GM18508 (cell line): ENCODE data around the gene PCBP3.

ENCODE experiments used
- ATAC-seq: cut with Tn5 transposase; IDR thresholded peaks from one replicate; pipeline ENCODE4 v1.9.1; 2021; ENCODE audit warnings: moderate number of reproducible peaks; ENCODE audit not compliant: insufficient read depth, unreplicated experiment

The PCBP3 gene

DNA sequence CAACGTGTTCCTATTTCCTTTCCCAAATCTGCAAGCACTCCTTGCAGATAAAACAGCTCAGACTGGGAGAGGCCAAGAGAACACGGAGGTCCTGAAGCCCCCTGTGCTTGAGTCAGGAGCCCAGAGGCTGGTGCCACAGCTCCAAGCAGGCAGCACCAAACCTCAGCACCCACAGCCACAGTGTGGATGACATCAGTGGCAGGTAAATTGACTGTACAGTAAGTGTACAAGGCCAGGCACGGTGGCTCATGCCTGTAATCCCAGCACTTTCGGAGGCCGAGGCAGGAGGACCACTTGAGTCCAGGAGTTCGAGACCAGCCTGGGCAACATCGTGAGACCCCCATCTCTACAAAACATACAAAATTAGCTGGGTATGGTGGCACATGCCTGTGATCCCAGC, 336.1 kb downstream of the PCBP3 start:
- no peak for ATAC-seq

DNA sequence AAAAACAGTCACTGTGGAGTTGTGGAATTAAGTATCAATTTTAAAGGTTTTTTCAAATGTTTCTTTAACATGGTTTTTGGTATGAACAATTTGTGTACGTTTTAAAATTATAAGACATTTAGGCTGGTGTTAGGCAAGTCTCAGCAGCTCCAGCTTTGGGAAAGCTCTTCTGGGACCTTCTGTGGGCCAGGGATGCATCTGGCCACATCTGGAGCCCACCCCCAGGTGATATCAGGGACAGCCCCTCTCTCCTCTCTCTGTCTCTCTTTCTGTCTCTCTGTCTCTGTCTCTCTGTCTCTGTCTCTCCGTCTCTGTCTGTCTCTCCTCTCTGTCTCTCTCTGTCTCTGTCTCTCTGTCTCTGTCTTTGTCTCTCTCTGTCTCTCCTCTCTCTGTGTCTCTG, 336.7 kb downstream of the PCBP3 start:
- ATAC-seq: no peak

DNA sequence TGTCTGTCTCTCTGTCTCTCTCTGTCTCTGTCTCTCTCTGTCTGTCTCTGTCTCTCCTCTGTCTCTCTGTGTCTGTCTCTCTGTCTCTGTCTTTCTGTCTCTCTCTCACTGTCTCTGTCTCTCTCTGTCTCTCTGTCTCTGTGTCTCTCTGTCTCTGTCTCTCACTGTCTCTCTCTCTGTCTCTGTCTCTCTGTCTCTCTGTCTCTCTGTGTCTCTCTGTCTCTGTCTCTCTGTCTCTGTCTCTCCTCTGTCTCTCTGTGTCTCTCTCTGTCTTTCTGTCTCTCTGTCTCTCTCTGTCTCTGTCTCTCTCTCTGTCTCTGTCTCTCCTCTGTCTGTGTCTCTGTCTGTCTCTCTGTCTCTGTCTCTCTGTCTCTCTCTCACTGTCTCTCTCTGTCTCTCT, 337.2 kb downstream of the PCBP3 start:
- no peak for ATAC-seq

DNA sequence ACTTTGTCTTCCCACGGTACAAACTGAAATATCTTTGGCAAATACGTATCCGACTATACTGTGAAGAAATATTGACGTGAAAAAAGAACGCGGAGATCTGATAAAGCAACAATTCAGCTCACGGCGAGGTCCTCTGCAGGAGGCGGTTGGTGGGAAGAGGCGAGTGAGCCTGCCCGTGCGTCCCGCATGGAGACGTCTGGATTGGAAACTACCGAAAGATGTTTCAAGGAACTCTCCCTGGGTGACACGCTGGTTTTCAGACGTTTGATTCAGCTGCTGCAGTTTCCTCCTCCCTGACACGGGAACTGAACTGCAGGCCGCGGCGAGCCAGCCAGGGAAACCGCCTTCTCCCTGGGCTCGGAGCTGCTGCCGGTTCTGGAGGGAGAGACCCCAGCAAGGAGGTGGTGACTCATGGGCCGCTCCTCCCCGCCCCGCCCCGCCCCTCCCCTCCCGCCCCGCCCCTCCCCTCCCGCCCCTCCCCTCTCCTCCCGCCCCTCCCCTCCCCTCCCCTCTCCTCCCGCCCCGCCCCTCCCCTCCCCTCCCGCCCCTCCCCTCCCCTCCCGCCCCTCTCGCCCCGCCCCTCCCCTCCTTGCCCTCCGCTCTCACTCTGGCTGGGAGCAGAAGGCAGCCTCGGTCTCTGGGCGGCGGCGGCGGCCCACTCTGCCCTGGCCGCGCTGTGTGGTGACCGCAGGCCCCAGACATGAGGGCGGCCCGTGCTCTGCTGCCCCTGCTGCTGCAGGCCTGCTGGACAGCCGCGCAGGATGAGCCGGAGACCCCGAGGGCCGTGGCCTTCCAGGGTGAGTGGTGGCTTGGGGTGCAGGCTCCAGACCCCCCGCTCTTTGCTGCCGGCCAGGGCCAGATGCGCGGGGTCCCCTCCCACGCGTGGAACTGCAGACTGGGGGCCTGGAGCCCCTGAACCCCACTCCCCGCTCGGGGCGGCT, 337.9 kb downstream of the PCBP3 start, which contains the start of gene COL6A1:
COL6A1 (plus strand) TSS at position 620 of the 941 bp plus-strand sequence; CDS start at position 701, 81 bp downstream.
- ATAC-seq: no peak

DNA sequence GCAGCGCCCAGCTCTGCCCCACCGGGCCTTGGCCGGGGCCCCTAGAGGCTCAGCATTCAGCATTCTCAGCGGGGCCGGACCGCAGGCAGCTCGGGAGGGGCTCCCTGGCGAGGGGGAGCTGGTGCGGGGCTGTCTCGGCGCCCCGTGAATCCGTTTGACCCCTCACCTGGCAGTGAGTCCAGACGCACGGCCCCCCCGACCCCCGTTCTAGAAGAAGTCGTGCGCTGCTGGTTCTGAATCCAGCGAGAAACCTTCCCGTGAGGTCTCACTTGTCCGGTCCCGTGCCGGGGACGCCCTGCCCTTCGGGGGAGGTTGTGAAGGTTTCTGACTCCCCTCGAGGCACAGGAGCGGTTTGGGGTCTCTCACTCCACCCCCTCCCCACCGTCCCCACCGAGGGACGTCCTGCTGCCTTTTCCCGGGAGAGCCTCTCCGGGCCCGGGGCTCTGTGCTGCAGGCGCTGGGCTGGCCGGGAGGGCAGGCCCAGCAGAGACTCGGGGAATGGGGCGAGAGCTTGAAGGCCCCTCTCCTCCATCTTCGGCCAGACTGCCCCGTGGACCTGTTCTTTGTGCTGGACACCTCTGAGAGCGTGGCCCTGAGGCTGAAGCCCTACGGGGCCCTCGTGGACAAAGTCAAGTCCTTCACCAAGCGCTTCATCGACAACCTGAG, 338.7 kb downstream of the PCBP3 start:
- no peak for ATAC-seq

DNA sequence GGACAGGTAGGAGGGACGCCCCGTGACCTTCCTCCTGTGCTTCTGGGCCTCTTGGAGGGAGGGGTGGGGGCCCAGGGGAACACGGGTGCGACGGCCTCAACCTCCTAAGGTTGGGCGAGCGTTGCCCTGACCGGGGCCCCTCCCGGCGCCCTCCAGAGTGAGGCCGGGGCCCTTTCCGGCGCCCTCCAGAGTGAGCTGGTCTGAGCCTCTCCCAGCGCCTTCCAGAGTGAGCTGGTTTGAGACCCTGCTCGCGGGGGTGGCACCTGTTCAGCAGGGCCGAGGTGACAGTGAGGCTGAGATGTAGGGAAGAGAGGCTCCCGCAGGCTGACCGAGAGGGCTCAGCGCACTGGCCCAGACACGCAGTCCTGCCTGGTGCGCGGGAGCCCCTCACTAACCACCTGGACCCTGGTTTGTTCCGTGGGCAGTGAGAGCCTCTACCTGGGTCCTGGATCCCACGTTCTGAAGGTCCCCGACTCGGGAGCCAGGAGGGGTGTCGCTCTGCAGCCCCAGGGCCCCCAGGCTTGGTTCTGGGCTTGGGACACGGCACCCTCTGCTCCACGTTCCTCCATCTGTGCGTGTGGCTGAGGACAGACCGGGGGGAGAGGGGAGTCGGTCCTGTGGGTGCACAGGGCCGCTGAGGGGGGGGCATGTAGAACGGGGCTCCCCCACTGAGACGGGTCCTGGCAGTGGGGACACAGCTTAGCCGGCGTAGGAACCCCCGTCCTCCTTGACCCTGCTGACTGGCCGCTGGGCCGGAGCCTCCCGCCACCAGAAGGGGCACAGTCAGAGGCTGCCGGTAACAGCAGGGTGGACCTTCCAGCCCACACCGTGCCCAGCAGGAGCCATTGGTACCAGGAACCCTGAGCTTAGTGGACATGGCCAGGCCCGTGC, 339.5 kb downstream of the PCBP3 start:
- no peak for ATAC-seq

DNA sequence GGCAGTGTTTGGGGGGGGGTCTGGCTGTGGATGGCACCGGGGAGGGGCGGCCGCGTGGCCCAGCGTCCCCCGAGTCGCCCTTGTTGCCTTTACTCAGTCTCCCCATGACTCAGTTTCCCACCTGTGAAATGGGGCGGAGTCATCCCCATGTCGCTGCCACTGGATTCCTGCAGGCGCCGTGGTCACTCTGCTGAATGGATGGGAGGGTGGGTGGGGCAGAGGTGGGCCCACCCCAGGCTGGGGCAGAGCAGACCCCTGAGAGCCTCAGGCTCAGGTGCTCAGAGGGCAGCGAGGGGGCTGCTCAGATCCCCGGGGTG, 340.1 kb downstream of the PCBP3 start:
- ATAC-seq: no peak

DNA sequence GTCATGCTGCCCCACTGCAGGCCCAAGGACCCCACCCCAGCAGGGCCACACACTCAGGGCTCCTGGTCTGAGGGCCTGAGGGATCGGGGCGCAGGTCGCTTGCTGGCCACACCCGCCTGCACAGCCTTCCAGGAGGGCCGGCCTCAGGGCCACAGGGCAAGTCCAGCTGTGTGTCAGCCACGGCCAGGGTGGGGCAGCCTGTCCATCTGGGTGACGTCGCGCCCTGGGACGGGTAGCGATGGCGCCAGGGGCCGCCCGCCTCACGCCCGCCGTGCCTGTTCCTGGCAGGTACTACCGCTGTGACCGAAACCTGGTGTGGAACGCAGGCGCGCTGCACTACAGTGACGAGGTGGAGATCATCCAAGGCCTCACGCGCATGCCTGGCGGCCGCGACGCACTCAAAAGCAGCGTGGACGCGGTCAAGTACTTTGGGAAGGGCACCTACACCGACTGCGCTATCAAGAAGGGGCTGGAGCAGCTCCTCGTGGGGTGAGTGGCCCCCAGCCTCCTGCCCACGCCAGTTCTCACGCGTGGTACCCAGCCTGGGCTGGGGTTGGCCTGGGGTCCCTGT, 340.5 kb downstream of the PCBP3 start:
- no peak for ATAC-seq

DNA sequence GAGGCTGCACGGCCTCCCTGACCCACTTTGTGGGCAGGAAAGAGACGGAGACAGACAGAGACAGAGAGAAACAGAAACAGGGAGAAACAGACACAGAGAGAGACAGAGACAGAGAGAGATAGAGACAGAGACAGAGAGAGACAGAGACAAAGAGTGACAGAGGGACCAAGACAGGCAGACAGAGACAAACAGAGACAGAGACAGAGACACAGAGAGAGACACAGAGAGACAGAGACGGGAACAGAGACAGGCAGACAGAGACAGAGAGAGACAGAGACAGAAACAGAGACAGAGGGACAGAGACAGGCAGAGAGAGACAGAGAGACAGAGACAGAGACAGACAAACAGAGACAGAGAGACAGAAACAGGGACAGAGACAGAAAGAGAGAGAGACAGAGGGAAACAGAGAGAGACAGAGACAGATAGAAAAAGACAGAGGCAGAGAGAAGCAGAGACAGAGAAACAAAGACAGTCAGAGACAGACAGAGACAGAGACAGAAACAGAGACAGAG, 341.1 kb downstream of the PCBP3 start:
- ATAC-seq: no peak

DNA sequence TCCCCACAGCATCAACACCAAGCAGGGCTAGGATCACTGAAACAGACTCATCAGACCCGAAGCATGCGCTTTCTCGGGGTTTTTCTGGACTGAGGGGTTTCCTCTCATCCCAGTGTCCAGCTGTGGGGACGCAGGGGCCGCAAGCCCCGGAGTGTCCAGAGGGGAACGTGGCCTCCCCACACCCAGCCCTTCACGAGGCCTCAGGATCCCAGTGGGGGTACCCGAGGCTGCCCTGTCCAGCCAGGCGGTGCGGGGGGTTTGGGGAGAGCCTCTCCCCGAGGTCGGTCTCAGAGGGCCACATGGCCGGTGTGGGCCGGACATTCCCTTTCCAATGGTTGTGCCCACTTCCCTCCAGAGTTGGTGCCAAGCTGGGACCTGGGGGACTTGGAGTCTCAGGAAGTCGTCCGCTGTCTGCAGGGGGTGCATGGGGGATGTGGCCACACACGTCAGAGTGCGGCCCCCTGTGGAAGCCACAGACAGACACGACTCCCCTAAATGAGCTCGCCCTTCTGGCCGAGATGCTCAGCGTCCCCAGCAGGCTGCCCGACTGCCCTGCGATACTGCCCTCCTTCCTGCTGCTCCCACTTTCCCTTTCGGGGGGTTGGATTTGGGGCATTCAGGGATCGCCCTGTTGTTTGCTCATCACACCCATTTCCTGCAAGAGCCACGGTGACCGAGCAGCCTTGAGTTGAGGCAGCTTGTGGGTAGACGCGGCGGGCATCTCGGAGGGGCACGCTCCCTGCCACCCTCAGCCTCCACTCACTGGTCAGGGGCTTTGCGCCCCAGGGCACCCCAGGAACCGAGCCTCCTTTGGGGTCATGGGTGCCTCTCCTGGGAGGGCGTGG, 342.2 kb downstream of the PCBP3 start:
- no peak for ATAC-seq

DNA sequence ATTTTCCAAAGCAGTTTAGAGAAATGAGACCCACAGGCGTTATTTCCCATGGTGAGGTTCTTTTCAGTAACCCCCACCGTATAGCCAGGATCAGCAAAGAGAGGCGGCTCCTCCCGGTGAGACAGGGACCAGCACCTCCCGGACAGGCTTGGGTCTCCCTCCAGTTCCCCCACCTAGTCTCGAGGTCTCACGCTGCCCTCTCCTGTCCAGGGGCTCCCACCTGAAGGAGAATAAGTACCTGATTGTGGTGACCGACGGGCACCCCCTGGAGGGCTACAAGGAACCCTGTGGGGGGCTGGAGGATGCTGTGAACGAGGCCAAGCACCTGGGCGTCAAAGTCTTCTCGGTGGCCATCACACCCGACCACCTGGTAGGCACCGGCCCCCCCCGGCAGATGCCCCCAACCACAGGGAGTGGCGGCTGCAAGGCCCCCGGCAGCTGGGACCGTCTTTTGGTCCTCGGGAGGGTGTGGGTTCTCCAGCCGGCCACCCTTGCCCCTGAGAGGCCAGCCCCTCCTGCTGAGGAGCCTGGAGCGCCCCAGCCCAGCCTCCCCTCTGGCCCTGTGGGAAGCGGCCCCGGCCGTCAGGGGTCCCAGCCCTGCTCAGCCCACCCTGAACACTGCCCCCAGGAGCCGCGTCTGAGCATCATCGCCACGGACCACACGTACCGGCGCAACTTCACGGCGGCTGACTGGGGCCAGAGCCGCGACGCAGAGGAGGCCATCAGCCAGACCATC, 343.0 kb downstream of the PCBP3 start:
- no peak for ATAC-seq

DNA sequence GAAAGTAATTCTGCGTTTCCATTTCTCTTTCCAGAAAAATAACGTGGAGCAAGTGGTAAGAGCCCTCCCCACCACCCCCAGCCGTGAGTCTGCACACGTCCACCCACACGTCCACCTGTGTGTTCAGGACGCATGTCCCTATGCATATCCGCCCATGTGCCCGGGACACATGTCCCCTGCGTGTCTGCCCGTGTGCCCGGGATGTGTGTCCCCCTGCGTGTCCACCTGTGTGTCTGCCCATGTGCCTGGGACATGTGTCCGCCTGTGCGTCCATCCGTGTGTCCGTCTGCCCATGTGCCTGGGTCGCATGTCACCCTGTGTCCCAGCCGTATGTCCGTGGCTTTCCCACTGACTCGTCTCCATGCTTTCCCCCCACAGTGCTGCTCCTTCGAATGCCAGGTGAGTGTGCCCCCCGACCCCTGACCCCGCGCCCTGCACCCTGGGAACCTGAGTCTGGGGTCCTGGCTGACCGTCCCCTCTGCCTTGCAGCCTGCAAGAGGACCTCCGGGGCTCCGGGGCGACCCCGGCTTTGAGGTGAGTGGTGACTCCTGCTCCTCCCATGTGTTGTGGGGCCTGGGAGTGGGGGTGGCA, 343.7 kb downstream of the PCBP3 start:
- no peak for ATAC-seq

DNA sequence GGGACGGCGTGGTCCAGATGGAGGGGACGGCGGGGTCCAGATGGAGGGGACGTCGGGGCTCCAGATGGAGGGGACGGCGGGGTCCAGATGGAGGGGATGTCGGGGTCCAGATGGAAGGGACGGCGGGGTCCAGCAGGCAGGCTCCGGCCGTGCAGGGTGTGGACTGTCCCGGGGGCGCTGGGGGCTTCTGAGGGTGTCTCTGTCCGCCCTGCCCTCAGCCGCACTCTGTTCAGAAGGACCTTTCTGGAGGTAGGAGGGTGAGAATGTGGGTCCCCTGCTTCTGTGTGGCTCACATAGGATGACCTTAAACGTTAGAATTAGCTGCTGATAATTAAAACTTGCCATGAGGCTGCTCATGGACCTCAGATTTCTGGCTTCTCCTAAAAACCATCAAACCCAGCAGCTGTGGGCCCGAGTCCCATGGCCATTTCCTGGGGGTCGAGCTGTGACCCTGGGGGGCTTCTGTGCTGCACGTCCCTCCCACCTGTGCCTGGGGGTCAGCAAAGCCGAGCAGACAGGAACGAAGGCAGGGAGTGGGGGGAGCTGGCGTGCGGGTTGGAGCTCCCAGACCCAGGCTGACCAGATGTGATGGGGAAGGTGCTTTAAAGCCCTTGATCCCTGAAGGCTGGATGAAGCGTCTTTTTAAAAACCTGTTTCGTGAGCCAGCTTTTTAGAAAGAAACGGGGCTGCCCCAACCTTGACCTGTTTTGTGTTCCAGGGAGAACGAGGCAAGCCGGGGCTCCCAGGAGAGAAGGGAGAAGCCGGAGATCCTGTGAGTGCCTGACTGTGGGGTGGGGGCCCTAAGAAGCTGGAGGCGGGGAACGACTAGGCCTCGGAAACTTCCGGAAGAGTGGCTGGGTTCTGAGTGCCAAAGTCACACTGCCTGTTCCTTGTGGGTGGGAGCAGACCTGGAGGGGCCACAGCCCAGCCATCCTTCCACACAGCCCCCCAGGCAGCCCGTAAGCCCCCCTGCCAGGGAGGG, 345.1 kb downstream of the PCBP3 start:
- no peak for ATAC-seq

DNA sequence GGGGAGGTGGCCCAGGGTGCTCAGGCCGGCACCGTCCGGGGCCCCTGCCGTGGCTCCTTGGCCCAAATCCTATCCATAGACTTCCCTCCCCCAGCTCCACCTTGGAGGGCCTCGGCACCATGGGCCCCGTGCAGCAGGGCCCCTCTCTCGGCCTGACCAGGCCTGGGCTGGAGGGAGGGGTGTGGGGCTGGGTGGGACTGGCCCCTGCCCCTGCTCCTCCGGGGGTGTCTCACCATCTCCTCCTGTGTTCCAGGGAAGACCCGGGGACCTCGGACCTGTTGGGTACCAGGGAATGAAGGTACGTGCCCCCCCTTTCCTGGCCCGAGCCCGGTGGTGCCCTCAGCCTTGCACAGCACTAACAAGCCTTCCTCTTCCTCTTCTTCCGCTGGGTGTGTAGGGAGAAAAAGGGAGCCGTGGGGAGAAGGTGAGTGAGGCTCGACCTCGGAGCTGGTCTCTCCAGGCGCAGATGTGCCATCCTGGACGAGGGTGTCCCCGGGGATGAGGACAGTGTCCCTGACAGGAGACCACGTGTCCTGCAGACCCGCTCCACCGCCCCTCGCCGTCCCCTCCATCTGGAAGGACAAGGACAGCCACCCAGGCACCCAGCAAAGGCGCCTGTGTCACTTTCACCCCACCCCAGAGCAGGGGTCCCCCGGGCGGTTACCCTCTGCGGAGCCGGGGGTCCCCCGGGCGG, 346.0 kb downstream of the PCBP3 start:
- no peak for ATAC-seq

DNA sequence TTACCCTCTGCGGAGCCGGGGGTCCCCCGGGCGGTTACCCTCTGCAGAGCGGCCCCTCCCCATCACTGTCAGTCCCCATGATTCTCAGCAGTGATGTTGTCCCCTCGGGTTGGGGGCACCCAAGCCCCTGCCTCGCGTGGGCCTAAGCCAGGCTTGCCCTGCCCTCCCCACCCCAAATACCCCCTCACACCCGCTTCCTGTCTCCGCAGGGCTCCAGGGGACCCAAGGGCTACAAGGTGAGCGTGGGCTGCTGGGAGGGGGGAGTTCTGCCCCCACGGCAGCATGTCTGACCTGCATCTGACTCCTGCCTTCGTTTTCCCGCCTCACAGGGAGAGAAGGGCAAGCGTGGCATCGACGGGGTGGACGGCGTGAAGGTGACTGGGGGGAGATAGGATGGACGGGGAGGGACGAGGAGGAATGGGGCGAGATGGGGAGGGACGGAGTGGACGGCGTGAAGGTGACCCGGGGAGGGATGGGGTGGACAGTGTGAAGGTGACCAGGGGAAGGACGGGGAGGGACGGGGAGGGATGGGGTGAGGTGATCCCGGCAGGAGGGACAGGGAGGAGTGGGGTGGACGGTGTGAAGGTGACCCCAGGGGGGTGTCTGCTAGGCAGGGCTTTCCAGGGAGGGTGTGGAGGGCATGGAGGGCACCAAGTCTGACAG, 346.7 kb downstream of the PCBP3 start:
- ATAC-seq: no peak
